Caco-2 (cell line): ENCODE data around the gene ZBTB8B. TPM values are rescaled to one million over a fixed set of nuclear protein-coding genes. Genes with fewer than 3 reads are reported as not detected.
"Not testable (repeated sequence)": the region's sequence is repeated elsewhere in the genome, so short reads cannot be mapped to it uniquely, and the experiment has no call there.

Source experiments
- BruUV-seq: library from RNA; stranded (reverse); fragments of 400-500 nt; replicated peaks from 2 replicates; lab custom pipeline; 2021; lab: Mats Ljungman, UMichigan
- CTCF ChIA-PET: fragments of 300-600 bp; sonication (Branson Sonifier 250); formaldehyde crosslinking; loops from one replicate; lab custom pipeline; 2022; ENCODE audit warnings: antibody characterized with exemption; lab: Charles Lee
- POLR2A ChIA-PET: fragments of 300-600 bp; sonication (Branson Sonifier 250); formaldehyde crosslinking; loops from one replicate; lab custom pipeline; 2022; ENCODE audit warnings: antibody characterized with exemption; lab: Charles Lee
- DNase-seq, 2 experiments: peaks; one replicate each; pipeline versions ENCODE4 v3.0.0 to v3.0.0-alpha.2; 2020 to 2022
- H3K27me3 ChIP-seq: replicated peaks from 2 replicates; pipeline ENCODE4 v1.6.0; 2011; ENCODE audit warnings: low read length; ENCODE audit not compliant: control insufficient read depth, insufficient read depth
- H3K36me3 ChIP-seq: 2 replicates; pipeline ENCODE4 v1.5.1; 2011; ENCODE audit warnings: low read length; ENCODE audit not compliant: control insufficient read depth, insufficient read depth
- H3K4me1 ChIP-seq: fragments of 250-450 bp; sonication (Bioruptor Pico); 2 replicates; pipeline ENCODE4 v1.5.1; 2020; ENCODE audit warnings: mild to moderate bottlenecking
- H3K4me3 ChIP-seq: 2 replicates; pipeline ENCODE4 v1.5.1; 2011; ENCODE audit warnings: low read depth, mild to moderate bottlenecking, control low read depth, low read length
- H3K9me3 ChIP-seq: fragments of 250-450 bp; sonication (Bioruptor Pico); 2 replicates; pipeline ENCODE4 v1.5.1; 2020; ENCODE audit warnings: mild to moderate bottlenecking, moderate library complexity
- H3K27ac Mint-ChIP-seq: one replicate; pipeline ENCODE4 v1.8.0; 2022; ENCODE audit warnings: mixed read lengths; ENCODE audit not compliant: unreplicated experiment
- H3K27me3 Mint-ChIP-seq: one replicate; pipeline ENCODE4 v1.8.0; 2022; ENCODE audit warnings: mixed read lengths; ENCODE audit not compliant: insufficient read depth, unreplicated experiment
- H3K36me3 Mint-ChIP-seq: one replicate; pipeline ENCODE4 v1.8.0; 2022; ENCODE audit warnings: mild to moderate bottlenecking, mixed read lengths; ENCODE audit not compliant: insufficient read depth, unreplicated experiment
- H3K4me1 Mint-ChIP-seq: one replicate; pipeline ENCODE4 v1.8.0; 2022; ENCODE audit warnings: low read depth, mixed read lengths; ENCODE audit not compliant: unreplicated experiment
- H3K4me3 Mint-ChIP-seq: one replicate; pipeline ENCODE4 v1.8.0; 2022; ENCODE audit warnings: mild to moderate bottlenecking, moderate library complexity, mixed read lengths; ENCODE audit not compliant: unreplicated experiment
- H3K9me3 Mint-ChIP-seq: one replicate; pipeline ENCODE4 v1.8.0; 2022; ENCODE audit warnings: mixed read lengths; ENCODE audit not compliant: unreplicated experiment
- intact Hi-C: fragments of 100-400 bp; cut with micrococcal nuclease; formaldehyde crosslinking; loops from one replicate; pipeline ENCODE4 v1.10.0; 2022; ENCODE audit not compliant: unreplicated experiment
- total RNA-seq: library from RNA; stranded (reverse); gene quantifications from 2 replicates; pipeline ENCODE4 v1.2.3, GENCODE V29; 2022
- TF ChIP-seq, protein P1 (sequence below), 2 experiments: fragments of 200-600 bp in 1 of 2; IDR thresholded peaks; 1 replicate in 1 of 2; 2 replicates in 1 of 2; pipeline versions ENCODE4 v1.5.1 to v1.8.0; 2011 to 2022; ENCODE audit warnings: antibody characterized with exemption in 1 of 2, control low read depth in 1 of 2, inconsistent platforms in 1 of 2, low read depth in 1 of 2, low read length in 1 of 2, mild to moderate bottlenecking in 1 of 2, moderate library complexity in 1 of 2; ENCODE audit not compliant: insufficient read depth in 1 of 2, severe bottlenecking in 1 of 2, unreplicated experiment in 1 of 2

The ZBTB8B gene
- total RNA-seq, 1 experiment from 2014 or later = not detected

DNA sequence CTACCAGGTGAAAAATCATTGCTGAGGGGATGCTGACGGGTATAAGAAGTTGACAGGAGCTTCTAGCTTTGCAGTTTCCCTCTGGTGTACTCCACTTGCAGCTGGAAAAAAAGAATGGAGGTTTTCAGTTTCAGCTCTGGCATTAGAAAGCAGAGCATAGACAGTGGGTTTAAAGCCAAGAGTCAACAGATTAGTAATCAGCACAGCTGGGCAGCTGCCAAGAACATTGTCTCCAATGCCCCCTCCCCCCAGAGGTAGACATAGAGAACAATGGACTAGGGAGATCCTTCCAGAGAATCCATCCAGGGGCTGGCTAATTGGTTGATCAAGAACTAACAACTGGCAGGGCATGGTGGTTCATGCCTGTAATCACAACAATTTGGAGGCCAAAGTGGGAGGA is 10.1 kb upstream of the ZBTB8B start:
- H3K9me3 Mint-ChIP-seq = peaks cover 29% of the 10 kb centered on the region
- H3K4me1 Mint-ChIP-seq = no peaks in the 10 kb centered on the region
- H3K4me3 Mint-ChIP-seq = no peak overlapping the region
- CTCF ChIA-PET = no interaction called here
- Histone ChIP-seq H3K4me1 (no peaks in the 10 kb centered on the region), H3K27me3 (no peaks in the 10 kb centered on the region), H3K4me3 (no peak overlapping the region), H3K9me3 (no peaks in the 10 kb centered on the region; the same call in 1 of the 2 replicates), H3K36me3 (no peaks in the 10 kb centered on the region)
- no peaks in the 10 kb centered on the region for H3K27me3 Mint-ChIP-seq
- DNase-seq = no peak
- no TSS peak for BruUV-seq
- POLR2A ChIA-PET = no interaction called here
- intact Hi-C loops = no loop called here
- H3K27ac Mint-ChIP-seq = no peak overlapping the region
- no peaks in the 10 kb centered on the region for H3K36me3 Mint-ChIP-seq
- TF ChIP-seq, protein P1, sequence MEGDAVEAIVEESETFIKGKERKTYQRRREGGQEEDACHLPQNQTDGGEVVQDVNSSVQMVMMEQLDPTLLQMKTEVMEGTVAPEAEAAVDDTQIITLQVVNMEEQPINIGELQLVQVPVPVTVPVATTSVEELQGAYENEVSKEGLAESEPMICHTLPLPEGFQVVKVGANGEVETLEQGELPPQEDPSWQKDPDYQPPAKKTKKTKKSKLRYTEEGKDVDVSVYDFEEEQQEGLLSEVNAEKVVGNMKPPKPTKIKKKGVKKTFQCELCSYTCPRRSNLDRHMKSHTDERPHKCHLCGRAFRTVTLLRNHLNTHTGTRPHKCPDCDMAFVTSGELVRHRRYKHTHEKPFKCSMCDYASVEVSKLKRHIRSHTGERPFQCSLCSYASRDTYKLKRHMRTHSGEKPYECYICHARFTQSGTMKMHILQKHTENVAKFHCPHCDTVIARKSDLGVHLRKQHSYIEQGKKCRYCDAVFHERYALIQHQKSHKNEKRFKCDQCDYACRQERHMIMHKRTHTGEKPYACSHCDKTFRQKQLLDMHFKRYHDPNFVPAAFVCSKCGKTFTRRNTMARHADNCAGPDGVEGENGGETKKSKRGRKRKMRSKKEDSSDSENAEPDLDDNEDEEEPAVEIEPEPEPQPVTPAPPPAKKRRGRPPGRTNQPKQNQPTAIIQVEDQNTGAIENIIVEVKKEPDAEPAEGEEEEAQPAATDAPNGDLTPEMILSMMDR (IDR thresholded peaks at IDR 0.05; ENCODE audit: insufficient read depth in 1 of 2, low read depth in 1 of 2, low read length in 1 of 2, severe bottlenecking in 1 of 2, unreplicated experiment in 1 of 2) = no peak

DNA sequence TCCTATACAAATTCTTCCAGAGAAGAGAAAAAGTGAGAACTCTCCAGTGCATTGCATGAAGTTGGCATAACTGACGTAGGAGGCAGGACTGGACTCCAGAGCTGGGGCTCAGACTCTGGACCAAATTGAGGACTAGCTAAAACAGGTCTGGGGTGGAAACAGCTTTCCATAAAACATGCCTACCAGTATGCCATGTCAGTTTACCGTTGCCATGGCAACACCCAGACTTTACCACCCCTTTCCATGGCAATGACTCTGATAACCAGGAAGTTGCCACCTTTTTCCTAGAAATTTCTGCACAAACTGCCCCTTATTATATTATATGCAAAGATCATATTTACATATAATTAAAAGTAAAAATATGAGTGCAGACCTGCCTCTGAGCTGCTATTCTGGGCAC is 8.9 kb upstream of the ZBTB8B start:
- no peaks in the 10 kb centered on the region for H3K36me3 ChIP-seq
- no peaks in the 10 kb centered on the region for H3K27me3 Mint-ChIP-seq
- H3K4me3 Mint-ChIP-seq = no peak overlapping the region
- H3K9me3 ChIP-seq = no peaks in the 10 kb centered on the region; the same call in 1 of the 2 replicates
- ChIA-PET CTCF (no interaction called here), POLR2A (no interaction called here)
- peaks cover 19% of the 10 kb centered on the region for H3K9me3 Mint-ChIP-seq
- H3K27ac Mint-ChIP-seq = no peak overlapping the region
- no peak for DNase-seq
- H3K4me1 ChIP-seq = no peaks in the 10 kb centered on the region
- H3K27me3 ChIP-seq = no peaks in the 10 kb centered on the region
- H3K4me3 ChIP-seq = no peak overlapping the region
- no peaks in the 10 kb centered on the region for H3K4me1 Mint-ChIP-seq
- no peaks in the 10 kb centered on the region for H3K36me3 Mint-ChIP-seq
- intact Hi-C loops = no loop called here
- TF ChIP-seq, protein P1 (IDR thresholded peaks at IDR 0.05; ENCODE audit: insufficient read depth in 1 of 2, low read depth in 1 of 2, low read length in 1 of 2, severe bottlenecking in 1 of 2, unreplicated experiment in 1 of 2) = no peak
- BruUV-seq = no TSS peak

DNA sequence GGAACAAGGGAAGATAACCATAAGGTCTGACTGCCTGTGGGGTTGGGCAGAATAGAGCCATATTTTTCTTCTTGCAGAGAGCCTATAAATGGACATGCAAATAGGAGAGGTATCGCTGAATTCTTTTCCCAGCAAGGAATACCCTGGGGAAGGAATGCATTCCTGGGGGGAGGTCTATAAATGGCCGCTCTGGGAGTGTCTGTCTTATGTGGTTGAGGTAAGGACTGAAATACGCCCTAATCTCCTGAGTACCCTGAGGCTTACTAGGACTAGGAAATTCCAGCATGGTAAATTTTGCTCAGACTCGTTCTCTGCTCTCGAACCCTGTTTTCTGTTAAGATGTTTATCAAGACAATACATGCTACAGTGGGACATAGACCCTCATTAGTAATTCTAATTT is 6.1 kb upstream of the ZBTB8B start:
- H3K4me3 ChIP-seq, BruUV-seq: not testable (repeated sequence)

DNA sequence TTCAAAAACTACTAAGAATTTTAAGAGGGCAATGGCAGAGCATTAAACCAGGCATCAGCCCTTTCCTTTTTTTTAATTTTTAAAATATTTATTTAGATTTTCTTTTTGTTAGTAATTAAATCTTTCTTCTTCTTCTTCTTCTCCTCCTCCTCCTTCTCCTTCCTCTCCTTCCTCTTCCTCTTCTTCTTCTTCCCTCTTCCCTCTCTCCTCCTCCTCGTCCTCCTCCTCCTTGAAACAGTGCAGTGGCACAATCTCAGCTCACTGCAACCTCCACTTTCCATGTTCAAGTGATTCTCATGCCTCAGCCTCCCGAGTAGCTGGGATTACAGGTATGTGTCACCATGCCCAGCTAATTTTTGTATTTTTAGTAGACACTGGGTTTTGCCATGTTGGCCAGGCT is 1.9 kb upstream of the ZBTB8B start:
- H3K9me3 Mint-ChIP-seq = peaks cover 16% of the 10 kb centered on the region
- H3K4me3 Mint-ChIP-seq, H3K4me3 ChIP-seq, H3K4me1 Mint-ChIP-seq, H3K9me3 ChIP-seq, POLR2A ChIA-PET, intact Hi-C loops, H3K27me3 Mint-ChIP-seq, H3K4me1 ChIP-seq, H3K36me3 Mint-ChIP-seq, H3K36me3 ChIP-seq, H3K27ac Mint-ChIP-seq, CTCF ChIA-PET, DNase-seq, H3K27me3 ChIP-seq, BruUV-seq: not testable (repeated sequence)

More for the DNA sequence above, 6.1 kb upstream of the ZBTB8B start:
- H3K9me3 ChIP-seq, CTCF ChIA-PET, intact Hi-C loops, H3K27me3 Mint-ChIP-seq, H3K36me3 ChIP-seq, DNase-seq, POLR2A ChIA-PET, H3K27me3 ChIP-seq, H3K4me3 Mint-ChIP-seq, H3K36me3 Mint-ChIP-seq, H3K4me1 ChIP-seq, H3K27ac Mint-ChIP-seq, H3K4me1 Mint-ChIP-seq: not testable (repeated sequence)
- peaks cover 17% of the 10 kb centered on the region for H3K9me3 Mint-ChIP-seq
